ENCODE data around the gene COL13A1.

DNA sequence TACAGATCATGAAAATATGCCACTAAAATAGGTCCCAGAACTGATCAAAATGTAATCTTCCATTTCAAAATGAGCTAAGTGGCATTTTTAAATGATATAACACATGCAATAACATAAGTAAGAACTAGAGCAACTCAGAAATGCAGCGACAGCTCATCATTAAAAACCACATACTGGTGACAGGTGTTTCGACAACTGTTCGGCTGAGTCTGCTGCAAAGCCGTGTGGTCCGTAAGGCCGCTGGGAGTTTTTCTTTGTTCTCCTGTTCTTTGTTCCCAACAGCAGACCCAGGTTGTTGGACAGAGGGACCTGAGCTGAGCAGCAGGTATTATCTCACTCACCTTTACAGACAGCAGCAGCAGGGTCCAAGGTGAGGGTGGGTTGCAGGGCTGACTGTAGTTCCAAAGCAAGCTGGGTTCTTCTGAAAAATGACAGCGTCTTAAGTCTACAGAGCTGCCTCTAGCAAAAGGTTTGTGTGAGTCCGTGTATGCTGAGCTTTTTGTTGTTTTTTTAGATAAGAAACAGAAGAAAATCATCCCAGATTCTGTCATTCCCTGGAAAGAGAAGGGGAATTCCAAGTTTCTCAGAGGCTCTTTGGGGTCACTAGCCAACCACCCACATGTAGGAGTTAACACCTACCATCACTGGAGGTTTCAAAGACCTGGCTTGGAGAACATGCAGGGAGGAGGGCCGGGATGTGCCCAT, 205.6 kb downstream of the COL13A1 start:
- no peak for TF ChIP-seq JUNB (IDR thresholded peaks at IDR 0.05; ENCODE audit: unreplicated experiment)
- TF ChIP-seq CTCF (conservative IDR thresholded peaks at IDR 0.05; ENCODE audit: low read depth in 2 of 2), result no peak
- TF ChIP-seq, protein P1, sequence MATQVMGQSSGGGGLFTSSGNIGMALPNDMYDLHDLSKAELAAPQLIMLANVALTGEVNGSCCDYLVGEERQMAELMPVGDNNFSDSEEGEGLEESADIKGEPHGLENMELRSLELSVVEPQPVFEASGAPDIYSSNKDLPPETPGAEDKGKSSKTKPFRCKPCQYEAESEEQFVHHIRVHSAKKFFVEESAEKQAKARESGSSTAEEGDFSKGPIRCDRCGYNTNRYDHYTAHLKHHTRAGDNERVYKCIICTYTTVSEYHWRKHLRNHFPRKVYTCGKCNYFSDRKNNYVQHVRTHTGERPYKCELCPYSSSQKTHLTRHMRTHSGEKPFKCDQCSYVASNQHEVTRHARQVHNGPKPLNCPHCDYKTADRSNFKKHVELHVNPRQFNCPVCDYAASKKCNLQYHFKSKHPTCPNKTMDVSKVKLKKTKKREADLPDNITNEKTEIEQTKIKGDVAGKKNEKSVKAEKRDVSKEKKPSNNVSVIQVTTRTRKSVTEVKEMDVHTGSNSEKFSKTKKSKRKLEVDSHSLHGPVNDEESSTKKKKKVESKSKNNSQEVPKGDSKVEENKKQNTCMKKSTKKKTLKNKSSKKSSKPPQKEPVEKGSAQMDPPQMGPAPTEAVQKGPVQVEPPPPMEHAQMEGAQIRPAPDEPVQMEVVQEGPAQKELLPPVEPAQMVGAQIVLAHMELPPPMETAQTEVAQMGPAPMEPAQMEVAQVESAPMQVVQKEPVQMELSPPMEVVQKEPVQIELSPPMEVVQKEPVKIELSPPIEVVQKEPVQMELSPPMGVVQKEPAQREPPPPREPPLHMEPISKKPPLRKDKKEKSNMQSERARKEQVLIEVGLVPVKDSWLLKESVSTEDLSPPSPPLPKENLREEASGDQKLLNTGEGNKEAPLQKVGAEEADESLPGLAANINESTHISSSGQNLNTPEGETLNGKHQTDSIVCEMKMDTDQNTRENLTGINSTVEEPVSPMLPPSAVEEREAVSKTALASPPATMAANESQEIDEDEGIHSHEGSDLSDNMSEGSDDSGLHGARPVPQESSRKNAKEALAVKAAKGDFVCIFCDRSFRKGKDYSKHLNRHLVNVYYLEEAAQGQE (IDR thresholded peaks at IDR 0.05; ENCODE audit: unreplicated experiment), result no peak
- no peak for TF ChIP-seq POLR2AphosphoS5 (IDR thresholded peaks at IDR 0.05; ENCODE audit: low read depth)
- TF ChIP-seq ETS1 (IDR thresholded peaks at IDR 0.05), result no peak
- no peak for TF ChIP-seq EZH2phosphoT487 (IDR thresholded peaks at IDR 0.05; ENCODE audit: unreplicated experiment)
- no peak for TF ChIP-seq NANOG (IDR thresholded peaks at IDR 0.05; ENCODE audit: borderline replicate concordance)
